ENCODE data around the gene GPR45. TPM values are rescaled to one million over a fixed set of nuclear protein-coding genes. Genes with fewer than 3 reads are reported as not detected.

Gene GPR45, protein sequence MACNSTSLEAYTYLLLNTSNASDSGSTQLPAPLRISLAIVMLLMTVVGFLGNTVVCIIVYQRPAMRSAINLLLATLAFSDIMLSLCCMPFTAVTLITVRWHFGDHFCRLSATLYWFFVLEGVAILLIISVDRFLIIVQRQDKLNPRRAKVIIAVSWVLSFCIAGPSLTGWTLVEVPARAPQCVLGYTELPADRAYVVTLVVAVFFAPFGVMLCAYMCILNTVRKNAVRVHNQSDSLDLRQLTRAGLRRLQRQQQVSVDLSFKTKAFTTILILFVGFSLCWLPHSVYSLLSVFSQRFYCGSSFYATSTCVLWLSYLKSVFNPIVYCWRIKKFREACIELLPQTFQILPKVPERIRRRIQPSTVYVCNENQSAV
- total RNA-seq: not detected
- polyA plus RNA-seq: not detected

DNA sequence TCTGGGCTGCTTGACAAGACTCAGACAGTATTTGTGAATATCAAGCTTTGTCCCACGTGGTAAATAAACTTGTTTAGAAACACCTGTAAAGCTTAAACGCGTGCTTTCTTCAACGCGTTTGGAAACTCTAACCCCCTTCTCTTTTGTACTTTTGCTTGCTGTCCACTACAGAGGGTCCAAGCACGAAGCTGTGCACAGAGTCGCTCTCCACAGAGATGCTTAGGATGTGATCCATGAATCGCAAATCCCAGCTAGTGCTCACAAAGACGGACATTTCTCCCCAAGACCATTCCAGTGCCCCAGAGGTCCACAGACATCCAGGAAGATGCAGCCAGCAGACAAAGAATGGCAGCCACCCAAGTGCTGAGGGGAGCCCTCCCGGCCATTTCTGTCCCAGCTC is at the start of gene GPR45:
Gene GPR45 (plus strand): TSS at position 301 of the 400 bp plus-strand sequence. CDS start 116 bp downstream, outside the sequence.
- Histone ChIP-seq H3K4me1 (ENCODE audit: control insufficient read depth in 4 of 4, insufficient read depth in 4 of 4, low read length in 3 of 4) (no peaks in the 10 kb centered on the region), H3K9me3 (ENCODE audit: control insufficient read depth in 4 of 4, low read length in 3 of 4) (no peaks in the 10 kb centered on the region), H3K36me3 (ENCODE audit: control insufficient read depth in 4 of 4, insufficient read depth in 3 of 4, low read depth in 1 of 4, low read length in 3 of 4) (no peaks in the 10 kb centered on the region), H3K9ac (ENCODE audit: low read depth in 1 of 2, low read length in 2 of 2) (no peak within 1 kb of the TSS), H3K27me3 (ENCODE audit: control insufficient read depth in 4 of 4, insufficient read depth in 4 of 4, low read length in 3 of 4) (no peaks in the 10 kb centered on the region), H3K4me3 (ENCODE audit: low read depth in 1 of 3, low read length in 3 of 3) (no peak within 1 kb of the TSS), H3K27ac (ENCODE audit: low read depth in 1 of 2, low read length in 2 of 2) (no peak within 1 kb of the TSS)
- no peak for DNase-seq (ENCODE audit: low spot score)
- WGBS: 91% methylated on average over 10 of the region's 10 CpGs
- TF ChIP-seq FOXA1 (IDR thresholded peaks at IDR 0.05): no peak
- no peak for TF ChIP-seq SP1 (IDR thresholded peaks at IDR 0.05)
- TF ChIP-seq, protein P1, sequence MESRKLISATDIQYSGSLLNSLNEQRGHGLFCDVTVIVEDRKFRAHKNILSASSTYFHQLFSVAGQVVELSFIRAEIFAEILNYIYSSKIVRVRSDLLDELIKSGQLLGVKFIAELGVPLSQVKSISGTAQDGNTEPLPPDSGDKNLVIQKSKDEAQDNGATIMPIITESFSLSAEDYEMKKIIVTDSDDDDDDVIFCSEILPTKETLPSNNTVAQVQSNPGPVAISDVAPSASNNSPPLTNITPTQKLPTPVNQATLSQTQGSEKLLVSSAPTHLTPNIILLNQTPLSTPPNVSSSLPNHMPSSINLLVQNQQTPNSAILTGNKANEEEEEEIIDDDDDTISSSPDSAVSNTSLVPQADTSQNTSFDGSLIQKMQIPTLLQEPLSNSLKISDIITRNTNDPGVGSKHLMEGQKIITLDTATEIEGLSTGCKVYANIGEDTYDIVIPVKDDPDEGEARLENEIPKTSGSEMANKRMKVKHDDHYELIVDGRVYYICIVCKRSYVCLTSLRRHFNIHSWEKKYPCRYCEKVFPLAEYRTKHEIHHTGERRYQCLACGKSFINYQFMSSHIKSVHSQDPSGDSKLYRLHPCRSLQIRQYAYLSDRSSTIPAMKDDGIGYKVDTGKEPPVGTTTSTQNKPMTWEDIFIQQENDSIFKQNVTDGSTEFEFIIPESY (IDR thresholded peaks at IDR 0.05): no peak
- TF ChIP-seq, protein P2, sequence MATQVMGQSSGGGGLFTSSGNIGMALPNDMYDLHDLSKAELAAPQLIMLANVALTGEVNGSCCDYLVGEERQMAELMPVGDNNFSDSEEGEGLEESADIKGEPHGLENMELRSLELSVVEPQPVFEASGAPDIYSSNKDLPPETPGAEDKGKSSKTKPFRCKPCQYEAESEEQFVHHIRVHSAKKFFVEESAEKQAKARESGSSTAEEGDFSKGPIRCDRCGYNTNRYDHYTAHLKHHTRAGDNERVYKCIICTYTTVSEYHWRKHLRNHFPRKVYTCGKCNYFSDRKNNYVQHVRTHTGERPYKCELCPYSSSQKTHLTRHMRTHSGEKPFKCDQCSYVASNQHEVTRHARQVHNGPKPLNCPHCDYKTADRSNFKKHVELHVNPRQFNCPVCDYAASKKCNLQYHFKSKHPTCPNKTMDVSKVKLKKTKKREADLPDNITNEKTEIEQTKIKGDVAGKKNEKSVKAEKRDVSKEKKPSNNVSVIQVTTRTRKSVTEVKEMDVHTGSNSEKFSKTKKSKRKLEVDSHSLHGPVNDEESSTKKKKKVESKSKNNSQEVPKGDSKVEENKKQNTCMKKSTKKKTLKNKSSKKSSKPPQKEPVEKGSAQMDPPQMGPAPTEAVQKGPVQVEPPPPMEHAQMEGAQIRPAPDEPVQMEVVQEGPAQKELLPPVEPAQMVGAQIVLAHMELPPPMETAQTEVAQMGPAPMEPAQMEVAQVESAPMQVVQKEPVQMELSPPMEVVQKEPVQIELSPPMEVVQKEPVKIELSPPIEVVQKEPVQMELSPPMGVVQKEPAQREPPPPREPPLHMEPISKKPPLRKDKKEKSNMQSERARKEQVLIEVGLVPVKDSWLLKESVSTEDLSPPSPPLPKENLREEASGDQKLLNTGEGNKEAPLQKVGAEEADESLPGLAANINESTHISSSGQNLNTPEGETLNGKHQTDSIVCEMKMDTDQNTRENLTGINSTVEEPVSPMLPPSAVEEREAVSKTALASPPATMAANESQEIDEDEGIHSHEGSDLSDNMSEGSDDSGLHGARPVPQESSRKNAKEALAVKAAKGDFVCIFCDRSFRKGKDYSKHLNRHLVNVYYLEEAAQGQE (IDR thresholded peaks at IDR 0.05): no peak
- TF ChIP-seq EGR1 (IDR thresholded peaks at IDR 0.05; ENCODE audit: low read depth in 2 of 2): no peak

DNA sequence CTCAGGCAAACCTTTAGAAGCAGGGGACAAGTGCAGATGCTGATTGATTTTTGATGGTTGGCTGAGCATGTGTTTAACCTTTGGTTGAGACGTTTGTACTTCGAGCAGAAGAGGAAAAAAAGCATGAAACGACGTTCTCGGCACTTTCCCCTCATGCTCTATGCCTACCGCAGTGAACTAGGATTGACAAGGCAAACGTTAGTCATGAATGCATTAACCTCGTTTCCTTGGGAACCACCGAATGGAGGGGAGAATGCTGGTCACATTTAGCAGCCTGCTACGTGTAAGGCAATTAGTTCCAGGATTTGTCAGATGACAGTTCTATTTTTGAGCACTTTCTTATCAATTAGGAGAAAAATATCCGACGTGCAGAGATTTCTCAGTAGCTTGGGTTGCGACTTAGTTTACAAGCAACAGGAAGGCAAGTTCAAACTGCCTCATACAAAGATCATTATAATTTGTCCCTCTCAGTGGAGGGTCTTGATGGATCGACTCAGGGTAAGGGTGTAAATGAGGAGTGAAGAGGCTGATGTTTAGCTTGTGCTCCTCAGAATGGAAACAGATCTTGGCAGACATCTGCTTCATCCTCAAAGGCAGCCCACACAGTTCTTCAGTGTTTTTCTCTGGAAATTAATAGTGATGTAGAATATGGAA is 47.4 kb upstream of the GPR45 start:
- WGBS: 33% methylated on average over 14 of the region's 14 CpGs
- DNase-seq (ENCODE audit: low spot score): no peak
- no peak for TF ChIP-seq RAD21 (IDR thresholded peaks at IDR 0.05)
- TF ChIP-seq, protein P3, sequence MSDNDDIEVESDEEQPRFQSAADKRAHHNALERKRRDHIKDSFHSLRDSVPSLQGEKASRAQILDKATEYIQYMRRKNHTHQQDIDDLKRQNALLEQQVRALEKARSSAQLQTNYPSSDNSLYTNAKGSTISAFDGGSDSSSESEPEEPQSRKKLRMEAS (IDR thresholded peaks at IDR 0.05): no peak
- TF ChIP-seq JUND (IDR thresholded peaks at IDR 0.05): no peak
- TF ChIP-seq FOXA1 (IDR thresholded peaks at IDR 0.05): no peak
- no peak for TF ChIP-seq YY1 (IDR thresholded peaks at IDR 0.05)
- TF ChIP-seq FOXA2 (IDR thresholded peaks at IDR 0.05): no peak
- no peak for TF ChIP-seq HNF4A (conservative IDR thresholded peaks at IDR 0.05)
- TF ChIP-seq, protein P2 (IDR thresholded peaks at IDR 0.05): no peak
- TF ChIP-seq, protein P1 (IDR thresholded peaks at IDR 0.05): no peak
- no peak for TF ChIP-seq GABPA (IDR thresholded peaks at IDR 0.05 in 1 of 2, conservative IDR thresholded peaks at IDR 0.05 in 1 of 2)
- no peak for TF ChIP-seq RXRA (IDR thresholded peaks at IDR 0.05)
- TF ChIP-seq, protein P4, sequence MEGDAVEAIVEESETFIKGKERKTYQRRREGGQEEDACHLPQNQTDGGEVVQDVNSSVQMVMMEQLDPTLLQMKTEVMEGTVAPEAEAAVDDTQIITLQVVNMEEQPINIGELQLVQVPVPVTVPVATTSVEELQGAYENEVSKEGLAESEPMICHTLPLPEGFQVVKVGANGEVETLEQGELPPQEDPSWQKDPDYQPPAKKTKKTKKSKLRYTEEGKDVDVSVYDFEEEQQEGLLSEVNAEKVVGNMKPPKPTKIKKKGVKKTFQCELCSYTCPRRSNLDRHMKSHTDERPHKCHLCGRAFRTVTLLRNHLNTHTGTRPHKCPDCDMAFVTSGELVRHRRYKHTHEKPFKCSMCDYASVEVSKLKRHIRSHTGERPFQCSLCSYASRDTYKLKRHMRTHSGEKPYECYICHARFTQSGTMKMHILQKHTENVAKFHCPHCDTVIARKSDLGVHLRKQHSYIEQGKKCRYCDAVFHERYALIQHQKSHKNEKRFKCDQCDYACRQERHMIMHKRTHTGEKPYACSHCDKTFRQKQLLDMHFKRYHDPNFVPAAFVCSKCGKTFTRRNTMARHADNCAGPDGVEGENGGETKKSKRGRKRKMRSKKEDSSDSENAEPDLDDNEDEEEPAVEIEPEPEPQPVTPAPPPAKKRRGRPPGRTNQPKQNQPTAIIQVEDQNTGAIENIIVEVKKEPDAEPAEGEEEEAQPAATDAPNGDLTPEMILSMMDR (IDR thresholded peaks at IDR 0.05; ENCODE audit: low read depth, low read length, missing input control): no peak
- TF ChIP-seq SP1 (IDR thresholded peaks at IDR 0.05): no peak
- no peak for TF ChIP-seq EGR1 (IDR thresholded peaks at IDR 0.05; ENCODE audit: low read depth in 2 of 2)
- no peak for TF ChIP-seq TAF1 (conservative IDR thresholded peaks at IDR 0.05)
- no peak for TF ChIP-seq HNF4G (IDR thresholded peaks at IDR 0.05)

More for the DNA sequence above, 47.4 kb upstream of the GPR45 start:
- no peak overlapping the region for H3K27ac ChIP-seq (ENCODE audit: low read depth in 1 of 2, low read length in 2 of 2)
- H3K36me3 ChIP-seq (ENCODE audit: control insufficient read depth in 4 of 4, insufficient read depth in 3 of 4, low read depth in 1 of 4, low read length in 3 of 4): no peaks in the 10 kb centered on the region
- peaks cover 0 to 2% (median 0%) of the 10 kb centered on the region in 4 donors for H3K27me3 ChIP-seq (ENCODE audit: control insufficient read depth in 4 of 4, insufficient read depth in 4 of 4, low read length in 3 of 4)
- H3K9me3 ChIP-seq (ENCODE audit: control insufficient read depth in 4 of 4, low read length in 3 of 4): peaks cover 0 to 8% (median 0%) of the 10 kb centered on the region in 4 donors
- H3K4me1 ChIP-seq (ENCODE audit: control insufficient read depth in 4 of 4, insufficient read depth in 4 of 4, low read length in 3 of 4): no peaks in the 10 kb centered on the region
- no peak overlapping the region for H3K4me3 ChIP-seq (ENCODE audit: low read depth in 1 of 3, low read length in 3 of 3)
- H3K9ac ChIP-seq (ENCODE audit: low read depth in 1 of 2, low read length in 2 of 2): no peak overlapping the region

All from liver (tissue), 9 donors.